ENCODE data around the gene LDLRAD2.
A peak's percentile ranks its signal among the peaks of the same experiment; 100 is the strongest.

The LDLRAD2 gene

DNA sequence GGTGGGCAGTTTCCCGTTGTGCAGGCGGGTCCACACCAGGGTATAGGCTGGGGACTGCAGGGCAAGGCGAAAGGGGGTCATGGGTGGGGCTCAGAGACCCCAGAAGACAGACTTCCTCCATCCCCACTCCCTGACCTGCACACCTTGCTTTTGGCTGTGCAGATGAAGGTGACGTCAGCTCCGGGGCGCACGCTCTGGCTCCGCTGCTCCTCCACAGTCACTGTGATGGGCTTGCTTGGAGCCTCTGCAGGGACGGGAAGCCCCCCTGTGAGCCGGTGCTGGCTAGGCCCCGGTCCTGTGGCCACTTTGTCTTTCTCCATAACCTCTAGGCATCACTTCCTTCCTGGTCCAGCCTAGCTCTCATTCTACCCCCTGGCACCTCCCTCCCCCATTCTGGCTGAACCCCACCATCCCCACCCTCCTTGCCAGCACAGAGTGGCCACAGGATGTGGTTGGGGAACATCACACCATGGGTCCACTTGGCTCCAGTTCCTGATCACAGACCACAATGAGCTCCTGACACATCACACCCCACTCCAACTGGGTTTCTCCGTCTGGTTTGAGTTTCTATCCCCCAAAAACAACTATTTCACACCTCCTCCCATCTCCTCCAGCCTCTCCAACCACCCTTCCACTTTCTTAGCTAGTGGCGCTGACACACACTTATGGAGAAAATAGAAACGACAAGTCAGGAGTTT is 45.2 kb downstream of the LDLRAD2 start:
- peak overlapping the region in 1 of 2 donors; percentile 19 for H3K27ac ChIP-seq
- TF ChIP-seq, protein P1, sequence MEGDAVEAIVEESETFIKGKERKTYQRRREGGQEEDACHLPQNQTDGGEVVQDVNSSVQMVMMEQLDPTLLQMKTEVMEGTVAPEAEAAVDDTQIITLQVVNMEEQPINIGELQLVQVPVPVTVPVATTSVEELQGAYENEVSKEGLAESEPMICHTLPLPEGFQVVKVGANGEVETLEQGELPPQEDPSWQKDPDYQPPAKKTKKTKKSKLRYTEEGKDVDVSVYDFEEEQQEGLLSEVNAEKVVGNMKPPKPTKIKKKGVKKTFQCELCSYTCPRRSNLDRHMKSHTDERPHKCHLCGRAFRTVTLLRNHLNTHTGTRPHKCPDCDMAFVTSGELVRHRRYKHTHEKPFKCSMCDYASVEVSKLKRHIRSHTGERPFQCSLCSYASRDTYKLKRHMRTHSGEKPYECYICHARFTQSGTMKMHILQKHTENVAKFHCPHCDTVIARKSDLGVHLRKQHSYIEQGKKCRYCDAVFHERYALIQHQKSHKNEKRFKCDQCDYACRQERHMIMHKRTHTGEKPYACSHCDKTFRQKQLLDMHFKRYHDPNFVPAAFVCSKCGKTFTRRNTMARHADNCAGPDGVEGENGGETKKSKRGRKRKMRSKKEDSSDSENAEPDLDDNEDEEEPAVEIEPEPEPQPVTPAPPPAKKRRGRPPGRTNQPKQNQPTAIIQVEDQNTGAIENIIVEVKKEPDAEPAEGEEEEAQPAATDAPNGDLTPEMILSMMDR (IDR thresholded peaks at IDR 0.05) = no peak
- no peak for DNase-seq (ENCODE audit: low spot score)
- no peak overlapping the region for H3K4me3 ChIP-seq

DNA sequence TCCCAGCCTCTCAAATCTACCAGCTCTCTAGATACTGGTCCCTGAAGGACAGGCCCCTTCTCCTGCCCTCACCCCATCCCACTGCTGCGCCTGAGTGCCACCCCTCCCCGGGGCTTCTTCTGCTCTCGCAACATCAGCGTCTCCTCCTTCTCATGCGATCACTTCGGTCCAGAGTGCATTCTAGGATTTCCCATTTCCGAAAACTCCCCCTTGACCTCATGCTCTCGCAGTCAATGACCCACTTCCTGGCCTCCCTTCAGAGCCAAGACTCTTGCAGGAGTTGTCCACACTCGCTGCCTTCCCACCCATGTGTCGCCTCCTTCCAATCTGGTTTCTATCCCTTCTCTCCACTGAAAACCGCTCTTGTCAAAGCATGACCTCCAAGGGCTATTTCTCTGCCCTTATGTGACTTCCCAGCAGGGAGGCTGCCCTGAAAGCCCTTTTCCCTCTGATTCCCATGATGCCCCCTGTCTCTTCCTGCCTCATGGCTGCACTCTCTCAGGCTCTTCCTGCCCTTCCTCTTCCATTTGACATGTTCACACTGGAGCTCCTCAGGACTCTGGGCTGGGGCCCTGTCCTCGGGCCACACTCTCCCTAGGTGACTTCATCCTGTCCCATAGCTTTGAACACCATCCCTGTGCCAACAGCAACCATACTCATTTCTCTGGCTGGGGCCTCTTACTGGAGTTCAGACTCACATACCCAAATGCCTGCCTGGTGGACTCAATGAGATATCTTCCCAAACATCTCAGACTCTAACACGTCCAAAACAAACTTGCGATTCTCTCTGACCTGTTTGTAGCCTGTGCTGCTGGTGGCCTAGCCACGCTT is 46.0 kb downstream of the LDLRAD2 start:
- DNase-seq (ENCODE audit: low spot score) = no peak
- Histone ChIP-seq H3K4me3 (no peak overlapping the region), H3K27ac (peak overlapping the region in 1 of 2 donors; percentile 13)
- TF ChIP-seq, protein P1 (IDR thresholded peaks at IDR 0.05) = no peak

GRCh38 chr1:21859669-21860179 is 47.7 kb downstream of the LDLRAD2 start:
- Histone ChIP-seq H3K4me3 (no peak overlapping the region), H3K27ac (no peak overlapping the region)
- TF ChIP-seq, protein P1 (IDR thresholded peaks at IDR 0.05) = no peak
- no peak for DNase-seq (ENCODE audit: low spot score)

DNA sequence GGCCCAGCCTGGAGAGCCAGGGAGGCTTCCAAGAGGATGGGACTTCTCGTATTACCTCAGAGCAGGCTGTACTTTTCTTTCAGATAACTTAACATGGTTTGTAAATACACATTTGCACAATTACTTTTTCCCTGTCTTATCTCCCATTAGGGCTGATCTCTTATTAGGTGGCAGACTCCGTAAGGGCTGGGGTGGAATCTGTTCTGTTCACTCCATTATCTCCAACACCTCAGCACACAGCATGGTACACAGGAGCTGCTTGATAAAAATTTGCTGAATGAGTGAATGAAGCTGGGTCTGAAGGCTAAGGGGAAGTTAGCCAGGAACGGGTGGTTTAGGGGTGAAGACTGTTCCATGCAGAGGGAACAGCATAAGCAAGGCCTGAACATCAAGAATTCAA is 48.9 kb downstream of the LDLRAD2 start:
- H3K4me3 ChIP-seq = no peak overlapping the region
- no peak for DNase-seq (ENCODE audit: low spot score)
- TF ChIP-seq, protein P1 (IDR thresholded peaks at IDR 0.05) = no peak
- H3K27ac ChIP-seq = no peak overlapping the region

GRCh38 chr1:21861602-21862429 is 49.8 kb downstream of the LDLRAD2 start:
- DNase-seq (ENCODE audit: low spot score) = no peak
- TF ChIP-seq, protein P1 (IDR thresholded peaks at IDR 0.05) = no peak
- Histone ChIP-seq H3K27ac (peak overlapping the region in 1 of 2 donors; percentile 38), H3K4me3 (no peak overlapping the region)

GRCh38 chr1:21863981-21864380 is 51.9 kb downstream of the LDLRAD2 start:
- no peak overlapping the region for H3K27ac ChIP-seq
- no peak overlapping the region for H3K4me3 ChIP-seq

More at GRCh38 chr1:21863981-21864380, 51.9 kb downstream of the LDLRAD2 start:
- no peak for DNase-seq (ENCODE audit: low spot score)
- TF ChIP-seq, protein P1 (IDR thresholded peaks at IDR 0.05) = no peak

Measured in coronary artery (tissue), 2 donors.